Glomerular endothelial cell (primary cell): ENCODE measurements around the gene ATAD1. TPM values are rescaled to one million over a fixed set of nuclear protein-coding genes. Genes with fewer than 3 reads are reported as not detected.
"Not testable (repeated sequence)": the region's sequence is repeated elsewhere in the genome, so short reads cannot be mapped to it uniquely, and the experiment has no call there.

Experiments used
- DNase-seq: peaks from one replicate; pipeline ENCODE4 v3.0.0-alpha.2; 2011; ENCODE audit warnings: low read depth, low spot score; ENCODE audit errors: extremely low read depth
- total RNA-seq: library from RNA; depleted of rRNA; stranded (reverse); fragments of >200 nt; gene quantifications from 2 replicates; pipeline ENCODE4 v1.2.3, GENCODE V29; 2015

The ATAD1 gene
- 32.1 and 34.7 TPM in 2 replicates for total RNA-seq

- DNase-seq = no peak
These were observed at the start of gene ATAD1 for GRCh38 chr10:87817609-87818504. Gene ATAD1 (minus strand): TSS chr10:87818226. CDS start chr10:87814599, 3,627 bp downstream.

- DNase-seq = no peak
These were observed 49.4 kb upstream of the ATAD1 start for GRCh38 chr10:87867453-87867852.

GRCh38 chr10:87866412-87866974 is 48.5 kb upstream of the ATAD1 start:
- no peak for DNase-seq

- DNase-seq = no peak
These were observed 47.3 kb upstream of the ATAD1 start for GRCh38 chr10:87865241-87865881.

GRCh38 chr10:87864496-87865059 is 46.6 kb upstream of the ATAD1 start:
- DNase-seq = no peak

- DNase-seq = not testable (repeated sequence)
These were observed 46.0 kb upstream of the ATAD1 start for GRCh38 chr10:87863951-87864495.

GRCh38 chr10:87863053-87863943 is 45.3 kb upstream of the ATAD1 start, which contains the start of the genes KLLN and PTEN:
Gene KLLN (minus strand): TSS chr10:87863533. CDS start chr10:87862487, 1,046 bp downstream.
Gene PTEN (plus strand): TSS chr10:87863625. CDS start chr10:87864470, 845 bp downstream.
- DNase-seq = no peak

- DNase-seq = no peak
These were observed 44.6 kb upstream of the ATAD1 start for GRCh38 chr10:87862679-87863052.

GRCh38 chr10:87861953-87862678 is 44.1 kb upstream of the ATAD1 start:
- peak; percentile 89 for DNase-seq

- no peak for DNase-seq
These were observed 43.5 kb upstream of the ATAD1 start for GRCh38 chr10:87861566-87861952.

- DNase-seq = no peak
These were observed 42.9 kb upstream of the ATAD1 start for GRCh38 chr10:87860816-87861403.

- DNase-seq = no peak
These were observed 42.2 kb upstream of the ATAD1 start for GRCh38 chr10:87860156-87860795.

GRCh38 chr10:87855665-87856064 is 37.6 kb upstream of the ATAD1 start:
- not testable (repeated sequence) for DNase-seq

- DNase-seq = not testable (repeated sequence)
These were observed 37.2 kb upstream of the ATAD1 start for GRCh38 chr10:87855247-87855646.

- DNase-seq = no peak
These were observed 34.1 kb upstream of the ATAD1 start for GRCh38 chr10:87852089-87852488.

- DNase-seq = no peak
These were observed 32.7 kb upstream of the ATAD1 start for GRCh38 chr10:87850742-87851205.

- DNase-seq = no peak
These were observed 31.0 kb upstream of the ATAD1 start for GRCh38 chr10:87849001-87849400.

GRCh38 chr10:87847550-87847949 is 29.5 kb upstream of the ATAD1 start:
- DNase-seq = no peak
